K562 (cell line): ENCODE measurements around the gene RUVBL2. TPM values are rescaled to one million over a fixed set of nuclear protein-coding genes. Genes with fewer than 3 reads are reported as not detected.

Source experiments
- BCOR ChIP-seq: fragments of 450-650 bp; IDR thresholded peaks from 2 replicates; pipeline ENCODE4 v1.6.1; 2016
- CBX5 ChIP-seq: IDR thresholded peaks from 2 replicates; pipeline ENCODE4 v1.6.1; 2014; ENCODE audit warnings: low read depth, borderline replicate concordance
- CREB3L1 ChIP-seq: fragments of 450-650 bp; IDR thresholded peaks from 2 replicates; pipeline ENCODE4 v1.6.1; 2014; ENCODE audit warnings: low read depth, mild to moderate bottlenecking, moderate library complexity, borderline replicate concordance
- ETV5 ChIP-seq: sonication (generic); formaldehyde crosslinking; IDR thresholded peaks from 2 replicates; pipeline ENCODE4 v1.4.0; 2020; ENCODE audit warnings: low read depth, mild to moderate bottlenecking, missing genetic modification reagents
- PATZ1 ChIP-seq: fragments of 250-450 bp; sonication (Bioruptor Pico); IDR thresholded peaks from 2 replicates; pipeline ENCODE4 v1.5.0; 2020; ENCODE audit warnings: mild to moderate bottlenecking, borderline replicate concordance
- PRDM10 ChIP-seq: fragments of 450-650 bp; IDR thresholded peaks from 2 replicates; pipeline ENCODE4 v1.6.1; 2018; ENCODE audit not compliant: partially characterized antibody
- TAF7 ChIP-seq: fragments of 450-650 bp; IDR thresholded peaks from 2 replicates; pipeline ENCODE4 v1.6.1; 2016; ENCODE audit warnings: missing genetic modification characterization, missing compliant biosample characterization
- TSHZ1 ChIP-seq: fragments of 250-450 bp; sonication (Bioruptor Pico); IDR thresholded peaks from 2 replicates; pipeline ENCODE4 v1.4.0; 2020; ENCODE audit warnings: mild to moderate bottlenecking, moderate library complexity
- ZBTB11 ChIP-seq, 3 experiments: fragments of 200-800 bp in 1 of 3; fragments of 250-450 bp in 1 of 3; fragments of 450-650 bp in 1 of 3; sonication (Bioruptor Pico) in 1 of 3; sonication (Bioruptor generic) in 1 of 3; formaldehyde crosslinking in 1 of 3; IDR thresholded peaks; 2 replicates each; pipeline versions ENCODE4 v1.6.1 to v1.8.0; 2016 to 2022; ENCODE audit warnings: mild to moderate bottlenecking in 2 of 3, missing genetic modification characterization in 2 of 3, missing compliant biosample characterization in 1 of 3, moderate library complexity in 1 of 3
- ZEB2 ChIP-seq: fragments of 450-650 bp; IDR thresholded peaks from 2 replicates; pipeline ENCODE4 v1.6.1; 2016
- ZNF77 ChIP-seq: fragments of 250-450 bp; sonication (Bioruptor Pico); IDR thresholded peaks from 2 replicates; pipeline ENCODE4 v1.5.0; 2020
- polyA plus RNA-seq, 8 experiments: library from polyadenylated mRNA; depleted of rRNA in 4 of 8; stranded (reverse) in 5 of 8; unstranded in 3 of 8; fragments of >200 nt; fragmentation: Nextera tagmentation in 2 of 8; fragmentation: Illumina TruSeq in 1 of 8; extraction: Ambion mirVana in 2 of 8; extraction: Trizol in 1 of 8; gene quantifications; 2 replicates each; pipeline versions ENCODE4 v1.2.1 to v1.2.3, GENCODE V29; 2011 to 2014; ENCODE audit warnings: inconsistent platforms in 1 of 8, missing spikeins in 1 of 8
- total RNA-seq, 7 experiments: library from RNA; depleted of rRNA in 6 of 7; stranded (reverse); fragments of >200 nt in 6 of 7; fragmentation: Illumina TruSeq in 2 of 7; extraction: Trizol in 2 of 7; gene quantifications; 2 replicates each; pipeline versions ENCODE4 v1.2.1 to v1.2.3, GENCODE V29; 2011 to 2021; ENCODE audit warnings: low replicate concordance in 1 of 7

Gene RUVBL2
- total and polyA plus RNA-seq, 9 of the 15 experiments (the other 6 are each of a cell fraction or from before 2014, with no cell fraction given) = 71.4 to 453 (median 237) TPM

- TF ChIP-seq TSHZ1 (CRISPR knock-in tag) = no peak
- peak; percentile 64 for TF ChIP-seq PRDM10
- no peak for TF ChIP-seq ZNF77 (CRISPR knock-in tag)
- TF ChIP-seq ZEB2 = peak; percentile 93
- peak; percentile 96 for TF ChIP-seq TAF7
- TF ChIP-seq CREB3L1 = peak; percentile 84
- TF ChIP-seq ETV5 (CRISPR knock-in tag) = peak; percentile 88; the same call in 1 of the 2 replicates
- peak; percentile 42 for TF ChIP-seq BCOR
- TF ChIP-seq ZBTB11 (CRISPR knock-in tag; IDR thresholded peaks at IDR 0.05) = no peak
- no peak; the same call in 1 of the 2 replicates for TF ChIP-seq PATZ1 (CRISPR knock-in tag)
- no peak for TF ChIP-seq CBX5
These were observed 28.5 kb upstream of the RUVBL2 start, which contains the start of gene FTL (continued) for GRCh38 chr19:48965040-48965805.
